ENCODE data around the gene CORO2A.

Gene CORO2A

GRCh38 chr9:98104445-98104881 is 88.0 kb downstream of the CORO2A start:
- no peak overlapping the region for H3K4me3 ChIP-seq (ENCODE audit: control insufficient read depth, low read depth, low read length)
- no peak for DNase-seq (ENCODE audit: low read depth)
- no peak for TF ChIP-seq CTCF (IDR thresholded peaks at IDR 0.05; ENCODE audit: control insufficient read depth, insufficient read depth, low read depth, low read length, missing control alignments)

- no peak for TF ChIP-seq CTCF (IDR thresholded peaks at IDR 0.05; ENCODE audit: control insufficient read depth, insufficient read depth, low read depth, low read length, missing control alignments)
- no peak for DNase-seq (ENCODE audit: low read depth)
- H3K4me3 ChIP-seq (ENCODE audit: control insufficient read depth, low read depth, low read length) = no peak overlapping the region
Measured at GRCh38 chr9:98101868-98102273, 90.6 kb downstream of the CORO2A start.

GRCh38 chr9:98101416-98101815 is 91.0 kb downstream of the CORO2A start:
- no peak for DNase-seq (ENCODE audit: low read depth)
- no peak for TF ChIP-seq CTCF (IDR thresholded peaks at IDR 0.05; ENCODE audit: control insufficient read depth, insufficient read depth, low read depth, low read length, missing control alignments)
- H3K4me3 ChIP-seq (ENCODE audit: control insufficient read depth, low read depth, low read length) = no peak overlapping the region

GRCh38 chr9:98100456-98100855 is 92.0 kb downstream of the CORO2A start:
- no peak overlapping the region for H3K4me3 ChIP-seq (ENCODE audit: control insufficient read depth, low read depth, low read length)
- TF ChIP-seq CTCF (IDR thresholded peaks at IDR 0.05; ENCODE audit: control insufficient read depth, insufficient read depth, low read depth, low read length, missing control alignments) = no peak
- DNase-seq (ENCODE audit: low read depth) = no peak

- no peak for TF ChIP-seq CTCF (IDR thresholded peaks at IDR 0.05; ENCODE audit: control insufficient read depth, insufficient read depth, low read depth, low read length, missing control alignments)
- H3K4me3 ChIP-seq (ENCODE audit: control insufficient read depth, low read depth, low read length) = no peak overlapping the region
- no peak for DNase-seq (ENCODE audit: low read depth)
Measured at GRCh38 chr9:98099898-98100297, 92.5 kb downstream of the CORO2A start.

GRCh38 chr9:98099346-98099745 is 93.1 kb downstream of the CORO2A start:
- no peak overlapping the region for H3K4me3 ChIP-seq (ENCODE audit: control insufficient read depth, low read depth, low read length)
- no peak for DNase-seq (ENCODE audit: low read depth)
- no peak for TF ChIP-seq CTCF (IDR thresholded peaks at IDR 0.05; ENCODE audit: control insufficient read depth, insufficient read depth, low read depth, low read length, missing control alignments)

- no peak for TF ChIP-seq CTCF (IDR thresholded peaks at IDR 0.05; ENCODE audit: control insufficient read depth, insufficient read depth, low read depth, low read length, missing control alignments)
- no peak overlapping the region for H3K4me3 ChIP-seq (ENCODE audit: control insufficient read depth, low read depth, low read length)
- no peak for DNase-seq (ENCODE audit: low read depth)
Measured at GRCh38 chr9:98097836-98098235, 94.6 kb downstream of the CORO2A start.
